Measurements from ENCODE around the gene NFASC.

- TF ChIP-seq CTCF (IDR thresholded peaks at IDR 0.05): no peak
- TF ChIP-seq POLR2A (IDR thresholded peaks at IDR 0.05): no peak
These were observed 161.8 kb downstream of the NFASC start for GRCh38 chr1:205032508-205032907.
